HG02943 (cell line): ENCODE data around the gene FFAR3.

Experiments used
- ATAC-seq: cut with Tn5 transposase; IDR thresholded peaks from one replicate; pipeline ENCODE4 v1.9.1; 2021; ENCODE audit warnings: mild to moderate bottlenecking, low read depth, moderate library complexity; ENCODE audit not compliant: unreplicated experiment

FFAR3 gene, protein sequence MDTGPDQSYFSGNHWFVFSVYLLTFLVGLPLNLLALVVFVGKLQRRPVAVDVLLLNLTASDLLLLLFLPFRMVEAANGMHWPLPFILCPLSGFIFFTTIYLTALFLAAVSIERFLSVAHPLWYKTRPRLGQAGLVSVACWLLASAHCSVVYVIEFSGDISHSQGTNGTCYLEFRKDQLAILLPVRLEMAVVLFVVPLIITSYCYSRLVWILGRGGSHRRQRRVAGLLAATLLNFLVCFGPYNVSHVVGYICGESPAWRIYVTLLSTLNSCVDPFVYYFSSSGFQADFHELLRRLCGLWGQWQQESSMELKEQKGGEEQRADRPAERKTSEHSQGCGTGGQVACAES

GRCh38 chr19:35357867-35358573 lies at the start of gene FFAR3:
FFAR3 (plus strand) TSS chr19:35358460; CDS start chr19:35358891, 431 bp downstream.
- ATAC-seq: no peak

GRCh38 chr19:35308910-35309309 lies 49.4 kb upstream of the FFAR3 start:
- no peak for ATAC-seq

- ATAC-seq: no peak
Measured at GRCh38 chr19:35309481-35310279, 48.6 kb upstream of the FFAR3 start.

- ATAC-seq: no peak
Measured at GRCh38 chr19:35310331-35310730, 47.9 kb upstream of the FFAR3 start.

DNA sequence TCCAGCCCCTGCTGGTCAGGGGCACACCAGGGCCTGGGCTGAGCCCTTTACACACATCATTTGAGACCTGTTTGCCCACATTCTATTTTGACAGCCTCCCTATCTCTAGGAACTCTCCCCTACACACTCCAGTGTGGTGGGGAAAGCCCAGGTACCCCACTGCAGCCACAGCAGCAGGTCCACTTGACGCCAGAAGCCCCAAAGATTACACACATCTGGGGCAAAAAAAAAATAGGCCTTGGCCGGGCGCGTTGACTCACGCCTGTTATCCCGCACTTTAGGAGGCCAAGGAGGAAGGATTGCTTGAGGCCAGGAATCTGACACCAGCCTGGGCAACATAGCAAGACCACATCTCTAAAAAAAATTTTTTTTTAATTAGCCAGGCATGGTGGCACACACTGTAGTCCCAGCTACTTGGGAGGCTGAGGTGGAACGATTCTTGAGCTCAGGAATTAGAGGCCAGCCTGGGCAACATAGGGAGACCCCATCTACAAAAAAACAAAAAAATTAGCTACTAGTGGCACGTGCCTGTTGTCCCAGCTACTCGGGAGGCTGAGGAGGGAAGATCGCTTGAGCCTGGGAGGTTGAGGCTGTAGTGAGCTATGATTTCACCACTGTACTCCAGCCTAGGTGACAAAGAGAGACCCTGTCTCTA lies 47.3 kb upstream of the FFAR3 start:
- no peak for ATAC-seq

- ATAC-seq: no peak
Measured at GRCh38 chr19:35311901-35312665, 46.2 kb upstream of the FFAR3 start.

GRCh38 chr19:35313587-35313986 lies 44.7 kb upstream of the FFAR3 start:
- ATAC-seq: no peak

DNA sequence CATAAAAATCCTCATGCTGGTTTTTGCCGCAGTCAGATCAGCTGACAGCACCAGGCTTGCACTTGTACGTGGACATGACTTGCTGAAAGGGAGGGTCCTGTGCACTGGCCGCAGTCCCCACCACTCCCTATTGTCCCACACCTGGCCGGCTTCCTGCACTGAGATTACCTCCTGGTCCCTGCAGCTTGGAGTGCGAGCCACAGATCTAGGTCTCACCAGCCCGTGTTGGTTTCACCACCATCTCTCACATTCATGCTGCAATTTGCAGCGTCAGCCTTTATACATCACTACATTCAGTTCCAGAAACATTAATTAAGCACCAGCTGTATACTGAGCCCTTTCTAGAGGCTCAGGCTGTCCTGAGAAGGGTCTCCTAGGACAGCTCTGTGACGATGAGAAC lies 44.2 kb upstream of the FFAR3 start:
- ATAC-seq: no peak

- ATAC-seq: no peak
Measured at GRCh38 chr19:35314858-35315470, 43.3 kb upstream of the FFAR3 start.

DNA sequence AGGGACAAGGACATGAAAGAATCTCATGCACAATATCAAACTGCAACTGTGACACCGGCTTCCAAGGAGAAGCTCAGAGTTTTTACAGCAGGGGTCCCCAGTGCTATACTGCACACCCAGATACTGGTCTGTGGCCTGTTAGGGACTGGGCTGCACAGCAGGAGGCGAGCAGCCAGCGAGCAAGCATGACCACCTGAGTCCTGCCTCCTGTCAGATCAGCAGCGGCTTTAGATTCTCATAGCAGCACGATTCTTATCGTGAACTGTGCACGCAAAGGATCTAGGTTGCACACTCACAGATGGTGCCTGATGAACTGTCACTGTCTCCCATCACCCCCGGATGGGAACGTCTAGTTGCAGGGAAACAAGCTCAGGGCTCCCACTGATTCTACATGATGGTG lies 42.4 kb upstream of the FFAR3 start:
- ATAC-seq: no peak

DNA sequence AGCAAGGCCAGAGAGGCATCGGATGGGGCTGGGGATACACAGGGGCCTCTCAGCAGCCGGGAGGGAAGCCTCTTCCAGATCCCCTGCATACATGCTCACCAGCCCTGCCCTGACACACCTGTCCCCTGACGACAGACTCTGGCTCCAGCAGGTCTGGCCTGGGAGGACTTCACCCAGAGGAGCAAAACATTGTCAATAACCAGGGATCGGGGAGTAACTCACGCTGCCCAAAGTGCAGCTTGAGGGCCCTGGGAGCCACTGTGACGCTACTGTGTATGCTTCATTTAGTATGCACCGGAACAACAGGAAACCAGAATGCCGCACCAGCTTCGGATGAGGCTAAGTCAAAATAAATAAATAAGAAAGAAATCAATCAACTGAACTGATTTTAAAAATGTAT lies 41.7 kb upstream of the FFAR3 start:
- no peak for ATAC-seq

- ATAC-seq: no peak
Measured at GRCh38 chr19:35317464-35318043, 40.7 kb upstream of the FFAR3 start.

DNA sequence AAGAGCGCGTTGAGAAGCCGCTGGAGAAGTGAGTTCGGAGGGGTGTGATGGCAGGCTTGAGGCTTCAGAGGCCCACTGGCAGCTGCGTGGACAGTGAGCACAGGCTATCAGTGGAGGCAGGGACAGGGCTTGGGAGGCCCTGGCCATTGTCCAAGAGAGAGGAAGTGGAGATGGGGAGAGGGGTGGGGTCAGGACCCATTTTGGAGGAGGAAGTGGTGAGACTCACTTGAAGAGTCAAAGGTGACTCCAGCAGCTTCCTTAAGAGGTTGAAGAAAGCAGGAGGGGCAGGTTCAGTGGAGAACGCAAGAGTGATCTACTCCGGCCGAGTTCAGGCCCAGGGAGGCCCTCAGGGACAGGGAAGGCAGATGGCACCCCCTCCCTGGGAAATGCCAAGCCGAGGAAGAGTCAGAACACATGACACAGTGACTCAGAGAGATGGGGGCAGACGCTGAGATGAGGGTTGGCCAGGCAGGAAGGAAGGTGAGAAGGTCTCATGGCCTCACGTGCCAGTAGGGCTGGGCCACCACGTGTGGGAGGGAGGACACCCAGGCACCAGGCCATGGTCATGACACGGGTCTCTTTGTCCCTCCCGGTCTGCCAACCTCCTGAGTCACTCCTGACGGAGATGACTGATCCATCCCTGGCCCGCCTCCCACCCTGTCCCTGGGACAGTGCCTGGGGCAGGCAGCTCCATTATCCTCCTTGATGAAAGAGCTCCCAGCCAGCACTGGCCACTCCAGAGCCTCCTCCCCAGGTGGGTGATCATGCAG lies 39.4 kb upstream of the FFAR3 start:
- no peak for ATAC-seq

GRCh38 chr19:35320065-35320713 lies 38.1 kb upstream of the FFAR3 start:
- ATAC-seq: no peak

- ATAC-seq: no peak
Measured at GRCh38 chr19:35321291-35321690, 37.0 kb upstream of the FFAR3 start.

DNA sequence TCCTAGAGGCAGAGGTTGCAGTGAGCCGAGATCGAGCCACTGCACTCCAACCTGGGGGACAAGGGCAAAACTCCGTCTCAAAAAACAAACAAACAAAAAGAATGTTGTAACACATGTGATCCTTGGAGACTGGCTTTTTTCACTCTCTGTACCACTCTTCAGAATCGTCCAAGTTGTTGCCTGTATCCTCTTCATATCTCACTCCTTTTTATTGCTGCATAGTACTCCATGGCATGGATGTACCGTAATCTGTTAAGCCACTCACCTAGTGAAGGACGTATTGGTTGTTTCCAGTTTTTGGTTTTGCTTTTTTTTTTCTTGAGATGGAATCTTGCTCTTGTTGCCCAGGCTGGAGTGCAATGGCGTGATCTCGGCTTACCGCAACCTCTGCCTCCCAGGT lies 36.2 kb upstream of the FFAR3 start:
- no peak for ATAC-seq

DNA sequence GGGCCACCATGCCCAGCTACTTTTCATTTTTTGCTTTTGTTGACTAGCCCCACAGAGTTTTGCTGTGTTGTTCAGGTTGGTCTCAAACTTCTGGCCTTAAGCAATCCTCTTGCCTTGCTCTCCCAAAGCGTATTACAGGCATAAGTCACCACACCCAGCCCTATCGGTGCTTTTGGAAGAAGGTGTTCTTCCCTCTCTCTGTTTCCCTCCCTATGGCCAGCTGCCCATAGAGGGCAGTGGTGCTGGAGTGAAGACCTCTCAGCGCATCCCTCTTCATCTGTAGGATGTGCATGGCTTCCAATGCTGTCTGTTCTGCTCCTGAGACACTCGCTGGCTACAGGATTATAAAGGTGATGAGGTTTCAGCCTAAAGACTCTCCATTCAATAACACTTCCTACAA lies 30.6 kb upstream of the FFAR3 start:
- ATAC-seq: no peak

DNA sequence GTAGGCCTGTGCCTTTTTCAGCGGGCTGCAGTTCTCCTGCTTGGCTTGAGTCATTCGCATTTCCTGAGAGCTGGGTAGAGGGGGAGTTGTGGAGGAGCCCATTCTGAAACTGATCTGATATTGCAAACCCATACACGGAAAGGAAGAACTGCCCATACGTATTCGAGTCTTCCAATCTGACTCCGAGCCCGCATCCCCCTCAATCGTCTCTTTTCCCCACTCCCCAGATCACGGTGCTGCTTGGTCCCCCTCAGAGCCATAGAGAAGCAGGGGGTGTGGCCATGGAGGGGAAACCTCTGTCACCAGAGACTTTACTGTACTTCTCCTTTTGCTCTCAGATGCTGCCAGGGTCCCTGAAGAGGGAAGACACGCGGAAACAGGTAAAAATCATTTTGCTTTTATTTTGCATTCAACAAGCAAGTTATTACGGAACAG lies 29.4 kb upstream of the FFAR3 start, which contains the start of gene CD22:
CD22 (plus strand) TSS at position 337 of the 435 bp plus-strand sequence. CDS start 2,854 bp downstream, outside the sequence.
- no peak for ATAC-seq
